NCI-H1417 (cell line): ENCODE results near the gene TXNL1.
"Not testable (repeated sequence)": the region's sequence is repeated elsewhere in the genome, so short reads cannot be mapped to it uniquely, and the experiment has no call there.

Experiments used
- DNase-seq, 3 experiments: peaks; one replicate each; lab custom pipeline; 2025; lab: John Stamatoyannopoulos, UW

The TXNL1 gene

DNA sequence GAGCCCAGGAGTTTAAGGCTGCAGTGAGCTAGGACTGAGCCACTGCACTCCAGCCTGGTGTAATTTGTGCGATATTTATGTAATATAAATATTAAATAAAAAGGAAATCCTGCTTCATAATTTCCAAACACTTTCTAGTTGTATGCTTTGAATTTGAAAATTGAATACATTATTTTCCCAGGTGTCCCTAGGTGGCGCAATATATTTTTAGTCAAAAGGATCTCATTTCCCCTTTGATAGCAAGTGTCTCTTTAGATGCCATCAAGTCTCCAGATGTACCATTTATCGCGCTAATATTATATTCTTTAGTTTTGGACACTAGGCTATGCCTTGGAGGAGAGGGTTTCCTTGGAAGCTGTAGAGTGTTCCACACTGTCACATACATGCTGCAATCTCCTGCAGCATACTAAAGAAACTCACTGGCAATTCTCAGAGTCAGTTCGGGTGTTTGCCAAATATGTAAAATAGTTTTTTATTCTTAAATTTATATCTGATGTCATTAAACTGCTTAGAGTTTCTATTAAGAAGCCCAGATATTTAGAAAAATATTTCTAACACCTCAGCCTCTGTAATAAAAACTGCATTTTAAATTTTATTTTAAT lies 7.1 kb upstream of the TXNL1 start:
- peak in 2 of 3 experiments; percentile 24 to 59 for DNase-seq

- DNase-seq: no peak
Measured at GRCh38 chr18:56643381-56643780, 5.0 kb upstream of the TXNL1 start.

DNA sequence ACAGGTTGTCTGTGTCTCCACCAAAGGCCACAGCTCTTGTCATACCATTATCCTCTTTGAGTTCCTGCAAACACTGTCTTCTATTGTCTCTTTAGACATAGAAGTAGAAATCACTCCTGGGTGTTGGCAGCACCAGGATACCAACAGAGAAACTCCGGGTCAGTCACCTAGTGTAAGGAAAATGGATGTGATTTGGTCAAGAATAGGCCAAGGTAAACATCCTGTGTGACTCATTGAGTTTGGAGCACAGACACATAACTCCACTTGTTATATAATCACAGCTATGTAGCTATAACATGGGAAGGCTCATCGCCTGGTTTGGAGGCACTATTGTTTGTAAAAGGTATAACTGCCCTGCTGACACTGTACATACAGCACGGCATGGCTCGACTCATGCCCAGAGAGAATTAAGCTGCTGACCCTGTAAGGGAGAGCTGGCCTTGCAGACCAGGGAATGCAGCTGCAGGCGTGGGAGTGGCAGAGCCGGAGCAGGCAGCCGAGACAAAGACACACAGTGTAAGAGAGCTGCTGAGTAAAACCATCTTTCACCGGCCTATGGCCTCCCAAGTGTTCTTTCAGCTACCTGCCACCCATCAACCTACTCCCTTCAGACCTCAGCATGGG lies 3.4 kb upstream of the TXNL1 start:
- DNase-seq: no peak

DNA sequence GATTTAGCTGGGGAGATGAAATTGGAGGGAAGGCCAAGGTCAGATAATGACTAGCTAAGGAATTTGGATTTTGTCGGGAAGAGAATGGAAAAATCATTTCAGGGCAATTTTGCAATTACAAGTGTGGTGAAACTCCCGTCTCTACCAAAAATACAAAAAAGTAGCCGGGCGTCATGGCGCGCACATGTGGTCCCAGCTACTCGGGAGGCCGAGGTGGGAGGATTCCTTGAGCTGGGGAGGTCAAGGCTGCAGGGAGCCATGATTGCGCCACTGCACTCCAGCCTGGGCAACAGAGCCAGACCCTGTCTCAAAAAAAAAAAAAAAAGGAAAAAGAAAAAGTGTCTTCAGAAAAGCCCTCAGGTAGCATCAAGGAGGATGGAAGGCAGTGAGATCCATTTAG lies 1.2 kb upstream of the TXNL1 start:
- DNase-seq: no peak

GRCh38 chr18:56639104-56639381 lies 651 bp upstream of the TXNL1 start:
- peak in 1 of 3 experiments; percentile 39 for DNase-seq

DNA sequence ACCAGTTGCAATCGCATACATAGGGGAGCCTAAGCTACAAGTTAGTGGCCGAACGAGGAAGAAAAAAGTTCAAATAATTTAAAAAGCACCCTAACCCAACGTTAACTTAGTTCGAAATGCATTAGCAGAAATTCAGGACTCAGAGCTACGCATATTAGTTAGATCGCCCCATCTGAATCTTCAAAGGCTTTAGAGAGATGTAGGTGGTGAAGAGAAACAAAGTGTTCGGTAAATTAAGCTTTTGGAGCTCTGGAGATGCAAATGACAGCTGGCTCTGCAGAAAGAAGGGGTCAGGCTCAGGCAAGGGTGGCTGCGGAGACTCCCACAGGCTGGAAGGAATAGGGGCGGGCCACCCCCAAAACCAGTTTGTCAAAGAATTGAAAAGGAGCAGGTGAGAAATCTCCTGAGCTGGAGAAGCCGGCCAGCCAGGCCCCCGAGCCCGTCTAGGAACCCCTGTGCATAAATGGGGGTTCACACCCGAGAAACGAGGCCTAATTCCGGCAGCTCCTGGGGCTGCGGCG lies 621 bp downstream of the TXNL1 start:
- DNase-seq: peak in 2 of 3 experiments; percentile 52 to 79

GRCh38 chr18:56637176-56637575 lies 1.2 kb downstream of the TXNL1 start:
- DNase-seq: peak in 1 of 3 experiments; percentile 56

- no peak for DNase-seq
Measured at GRCh38 chr18:56635007-56635406, 3.4 kb downstream of the TXNL1 start.

- no peak for DNase-seq
Measured at GRCh38 chr18:56632070-56633022, 6.0 kb downstream of the TXNL1 start.

GRCh38 chr18:56627991-56628390 lies 10.4 kb downstream of the TXNL1 start:
- no peak for DNase-seq

GRCh38 chr18:56615738-56616520 lies 22.5 kb downstream of the TXNL1 start:
- DNase-seq: peak in 2 of 3 experiments; percentile 37 to 59

- DNase-seq: no peak
Measured at GRCh38 chr18:56606618-56607017, 31.8 kb downstream of the TXNL1 start.

DNA sequence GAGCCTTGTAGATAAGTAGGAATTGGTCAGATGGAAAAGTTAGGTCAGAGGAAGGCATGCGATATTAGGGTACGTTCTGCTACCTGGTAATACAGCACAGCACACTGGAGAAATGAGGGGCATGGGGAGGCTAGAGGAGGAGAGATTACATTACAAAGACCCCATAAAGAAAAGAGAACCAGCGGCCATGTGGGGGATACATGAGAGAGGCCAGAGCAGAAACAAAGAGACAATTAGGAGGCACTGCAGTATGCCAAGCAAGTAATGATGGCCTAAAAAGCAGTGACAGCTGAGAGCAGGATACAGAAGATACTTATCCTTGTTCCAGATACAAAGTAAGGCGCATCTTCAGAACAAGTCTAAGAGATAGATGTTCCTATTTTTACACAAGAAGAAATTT lies 40.0 kb downstream of the TXNL1 start:
- DNase-seq: no peak

DNA sequence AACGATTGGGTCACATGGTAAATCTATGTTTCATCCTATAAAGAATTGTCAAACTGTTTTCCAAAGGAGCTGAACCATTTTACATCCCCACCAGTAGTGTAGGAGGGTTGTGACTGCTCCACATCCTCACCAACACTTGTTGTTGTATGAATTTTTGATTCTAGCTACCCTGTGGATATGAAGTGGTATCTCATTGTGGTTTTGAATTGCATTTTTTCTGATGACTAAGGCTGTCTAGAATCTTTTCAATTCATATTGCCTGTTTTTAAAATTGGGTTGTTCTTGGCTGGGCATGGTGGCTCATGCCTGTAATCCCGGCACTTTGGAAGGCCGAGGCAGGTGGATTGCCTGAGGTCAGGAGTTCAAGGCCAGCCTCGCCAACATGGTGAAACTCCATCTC lies 44.5 kb downstream of the TXNL1 start:
- no peak for DNase-seq

GRCh38 chr18:56580026-56580425 lies 58.4 kb downstream of the TXNL1 start:
- no peak for DNase-seq

DNA sequence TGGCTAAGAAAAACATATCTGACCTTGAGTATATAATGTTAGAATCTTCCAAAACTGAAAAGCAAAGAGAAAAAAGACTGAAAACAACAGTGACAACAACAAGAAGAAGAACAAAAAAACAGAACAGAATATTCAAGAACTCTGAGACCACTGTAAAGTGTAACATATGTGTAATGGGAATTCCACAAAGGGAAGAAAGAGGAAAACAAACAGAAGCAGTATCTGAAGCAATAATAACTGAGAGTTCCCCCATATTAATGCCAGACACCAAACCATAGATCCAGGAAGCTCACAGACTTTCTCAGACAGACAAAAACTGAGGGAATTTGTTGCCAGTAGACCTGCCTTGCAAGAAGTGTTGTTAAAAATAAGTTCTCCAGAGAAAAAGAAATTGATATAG lies 58.9 kb downstream of the TXNL1 start:
- DNase-seq: no peak

DNA sequence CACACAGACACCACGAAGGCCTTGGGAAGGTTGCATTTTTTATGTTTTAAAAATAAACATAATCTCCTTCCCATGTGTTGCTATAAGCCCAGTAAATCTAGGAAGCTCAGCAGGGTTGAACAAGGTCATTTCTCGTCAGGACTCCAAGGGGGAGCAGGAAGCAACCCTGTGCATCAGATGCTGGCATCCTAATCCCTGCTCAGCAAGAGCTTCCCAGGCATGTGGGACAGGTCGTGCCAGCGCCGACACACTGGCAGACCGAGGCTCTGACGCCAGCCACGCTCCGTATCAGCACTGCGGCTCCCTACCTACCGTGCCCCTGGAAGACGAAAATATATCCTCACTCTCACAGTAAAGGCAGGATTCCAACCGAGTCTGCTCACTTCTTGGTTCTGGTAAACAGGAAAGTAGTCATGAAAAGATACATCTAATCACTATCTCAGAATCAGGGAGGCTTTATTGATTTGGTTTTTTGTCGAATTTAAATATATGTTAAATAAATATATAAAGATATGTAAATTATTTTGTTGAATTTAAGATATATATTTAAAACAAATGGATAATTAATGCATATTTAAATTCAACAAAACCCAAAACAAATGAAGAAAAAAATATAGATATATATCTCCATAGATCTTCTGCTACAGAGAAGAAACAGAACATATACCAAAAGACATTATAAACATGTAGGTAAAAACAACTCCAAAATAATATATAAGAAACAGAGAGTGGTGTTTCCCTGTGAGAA lies 61.4 kb downstream of the TXNL1 start:
- no peak for DNase-seq

- DNase-seq: peak; percentile 53 to 90 (median 59)
Measured at GRCh38 chr18:56575819-56576663, 62.4 kb downstream of the TXNL1 start.

GRCh38 chr18:56574861-56575260 lies 63.5 kb downstream of the TXNL1 start:
- no peak for DNase-seq

- not testable (repeated sequence) for DNase-seq
Measured at GRCh38 chr18:56572267-56572666, 66.1 kb downstream of the TXNL1 start.
